Liver (tissue), 9 donors: ENCODE results near the gene EML2. TPM values are rescaled to one million over a fixed set of nuclear protein-coding genes. Genes with fewer than 3 reads are reported as not detected.

Source experiments
- DNase-seq: peaks from one replicate; pipeline ENCODE4 v3.0.0-alpha.2; 2017; ENCODE audit warnings: low spot score
- H3K27ac ChIP-seq, 2 donors: one replicate each; pipeline ENCODE4 v1.7.0; 2013; ENCODE audit warnings: inconsistent platforms in 2 of 2, low read length in 2 of 2, control low read depth in 1 of 2, low read depth in 1 of 2, mild to moderate bottlenecking in 1 of 2
- H3K27me3 ChIP-seq, 4 donors: one replicate each; pipeline versions ENCODE4 v1.6.1 to v1.7.0; 2013; ENCODE audit warnings: low read length in 3 of 4, inconsistent platforms in 1 of 4, mild to moderate bottlenecking in 1 of 4, moderate library complexity in 1 of 4; ENCODE audit not compliant: control insufficient read depth in 4 of 4, insufficient read depth in 4 of 4
- H3K36me3 ChIP-seq, 4 donors: one replicate each; pipeline versions ENCODE4 v1.6.1 to v1.7.0; 2013; ENCODE audit warnings: low read length in 3 of 4, mild to moderate bottlenecking in 3 of 4, low read depth in 1 of 4, moderate library complexity in 1 of 4; ENCODE audit not compliant: control insufficient read depth in 4 of 4, insufficient read depth in 3 of 4
- H3K4me1 ChIP-seq, 4 donors: one replicate each; pipeline versions ENCODE4 v1.6.1 to v1.7.0; 2013; ENCODE audit warnings: low read length in 3 of 4, mild to moderate bottlenecking in 3 of 4, moderate library complexity in 1 of 4; ENCODE audit not compliant: control insufficient read depth in 4 of 4, insufficient read depth in 4 of 4
- H3K4me3 ChIP-seq, 3 donors: one replicate each; pipeline versions ENCODE4 v1.6.1 to v1.7.0; 2013; ENCODE audit warnings: low read length in 3 of 3, control low read depth in 1 of 3, low read depth in 1 of 3, mild to moderate bottlenecking in 1 of 3
- H3K9ac ChIP-seq, 2 donors: one replicate each; pipeline ENCODE4 v1.7.0; 2013; ENCODE audit warnings: low read length in 2 of 2, mild to moderate bottlenecking in 2 of 2, moderate library complexity in 2 of 2, control low read depth in 1 of 2, low read depth in 1 of 2
- H3K9me3 ChIP-seq, 4 donors: one replicate each; pipeline versions ENCODE4 v1.6.1 to v1.7.0; 2013; ENCODE audit warnings: low read length in 3 of 4; ENCODE audit not compliant: control insufficient read depth in 4 of 4
- ATF3 ChIP-seq: IDR thresholded peaks from 2 replicates; pipeline ENCODE4 v1.6.1; 2016; ENCODE audit warnings: antibody characterized with exemption
- CTCF ChIP-seq: fragments of 150-350 bp; IDR thresholded peaks from 2 replicates; pipeline ENCODE4 v1.5.1; 2017; ENCODE audit warnings: improper control_type of control experiment, low read depth, low read length; ENCODE audit not compliant: missing input control
- EGR1 ChIP-seq, 2 donors: IDR thresholded peaks; 2 replicates each; pipeline ENCODE4 v1.6.1; 2016 to 2018; ENCODE audit warnings: antibody characterized with exemption in 2 of 2, low read depth in 2 of 2
- FOXA1 ChIP-seq: IDR thresholded peaks from 2 replicates; pipeline ENCODE4 v1.6.1; 2016; ENCODE audit warnings: antibody characterized with exemption
- FOXA2 ChIP-seq: IDR thresholded peaks from 2 replicates; pipeline ENCODE4 v1.6.1; 2016; ENCODE audit warnings: antibody characterized with exemption
- GABPA ChIP-seq, 2 donors: IDR thresholded peaks in 1 of 2; conservative IDR thresholded peaks in 1 of 2; 2 replicates each; pipeline ENCODE4 v1.6.1; 2016; ENCODE audit warnings: antibody characterized with exemption in 2 of 2, mild to moderate bottlenecking in 1 of 2, moderate library complexity in 1 of 2
- HNF4A ChIP-seq, 2 donors: conservative IDR thresholded peaks; 2 replicates each; pipeline ENCODE4 v1.6.1; 2016; ENCODE audit warnings: antibody characterized with exemption in 2 of 2, mild to moderate bottlenecking in 2 of 2
- HNF4G ChIP-seq: IDR thresholded peaks from 2 replicates; pipeline ENCODE4 v1.6.1; 2016; ENCODE audit warnings: antibody characterized with exemption
- JUND ChIP-seq, 2 donors: IDR thresholded peaks; 2 replicates each; pipeline ENCODE4 v1.6.1; 2016; ENCODE audit warnings: antibody characterized with exemption in 2 of 2
- MAX ChIP-seq: IDR thresholded peaks from 2 replicates; pipeline ENCODE4 v1.6.1; 2016; ENCODE audit warnings: antibody characterized with exemption
- NR2F2 ChIP-seq: IDR thresholded peaks from 2 replicates; pipeline ENCODE4 v1.6.1; 2016; ENCODE audit warnings: antibody characterized with exemption
- RAD21 ChIP-seq, 2 donors: IDR thresholded peaks; 2 replicates each; pipeline ENCODE4 v1.6.1; 2016; ENCODE audit warnings: antibody characterized with exemption in 2 of 2, mild to moderate bottlenecking in 2 of 2
- REST ChIP-seq: IDR thresholded peaks from 2 replicates; pipeline ENCODE4 v1.6.1; 2016; ENCODE audit warnings: antibody characterized with exemption, mild to moderate bottlenecking
- RXRA ChIP-seq, 2 donors: IDR thresholded peaks; 2 replicates each; pipeline ENCODE4 v1.6.1; 2017 to 2018; ENCODE audit warnings: antibody characterized with exemption in 2 of 2, mild to moderate bottlenecking in 1 of 2
- SP1 ChIP-seq: IDR thresholded peaks from 2 replicates; pipeline ENCODE4 v1.6.1; 2018; ENCODE audit warnings: antibody characterized with exemption, mild to moderate bottlenecking
- TAF1 ChIP-seq: conservative IDR thresholded peaks from 2 replicates; pipeline ENCODE4 v1.6.1; 2016; ENCODE audit warnings: antibody characterized with exemption, mild to moderate bottlenecking
- YY1 ChIP-seq: IDR thresholded peaks from 2 replicates; pipeline ENCODE4 v1.6.1; 2016; ENCODE audit warnings: antibody characterized with exemption, mild to moderate bottlenecking
- ZBTB33 ChIP-seq: IDR thresholded peaks from 2 replicates; pipeline ENCODE4 v1.6.1; 2016; ENCODE audit warnings: antibody characterized with exemption
- WGBS: extraction: QIAGEN DNeasy Blood & Tissue Kit; methylation state at CpG from one replicate; pipeline ENCODE4 v1.1.7; 2013; 5-methylcytosine and 5-hydroxymethylcytosine counted together
- polyA plus RNA-seq, 2 donors: library from polyadenylated mRNA; stranded (reverse) in 1 of 2; unstranded in 1 of 2; fragments of 200-250 nt in 1 of 2; fragments of >200 nt in 1 of 2; fragmentation: Nextera tagmentation in 1 of 2; extraction: Ambion mirVana in 1 of 2; gene quantifications; one replicate each; pipeline versions ENCODE4 v1.2.1 to v1.2.3, GENCODE V29; 2013 to 2015
- total RNA-seq, 2 donors: library from RNA; depleted of rRNA; stranded (reverse); fragments of >200 nt; gene quantifications; one replicate each; pipeline ENCODE4 v1.2.3, GENCODE V29; 2014
- donor health status: healthy.
- donor health status: healthy.
- donor health status: healthy.
- donor health status: healthy.
- donor health status: healthy.

EML2 gene
- total and polyA plus RNA-seq, 4 donors: 1.1 to 10.4 (median 9.0) TPM

- WGBS: 17% methylated on average over 11 of the region's 11 CpGs
- H3K9me3 ChIP-seq: no peaks in the 10 kb centered on the region
Measured at GRCh38 chr19:45577111-45577905, 61.9 kb downstream of the EML2 start.

More at GRCh38 chr19:45577111-45577905, 61.9 kb downstream of the EML2 start:
- no peak for DNase-seq
- H3K27me3 ChIP-seq: no peaks in the 10 kb centered on the region
- no peak for TF ChIP-seq TAF1
- TF ChIP-seq JUND (IDR thresholded peaks at IDR 0.05): no peak
- no peak for TF ChIP-seq CTCF
- TF ChIP-seq HNF4G: no peak
- no peak for TF ChIP-seq MAX
- TF ChIP-seq EGR1 (IDR thresholded peaks at IDR 0.05; ENCODE audit: low read depth in 2 of 2): no peak
- peak; percentile 18 for TF ChIP-seq ZBTB33
- peak; percentile 72 for TF ChIP-seq SP1
- TF ChIP-seq YY1: peak; percentile 43
- TF ChIP-seq FOXA1: peak; percentile 67
- peak in 1 of 2 donors; percentile 20 for TF ChIP-seq GABPA (IDR thresholded peaks at IDR 0.05 in 1 of 2, conservative IDR thresholded peaks at IDR 0.05 in 1 of 2)
- peak; percentile 35 for TF ChIP-seq ATF3
- TF ChIP-seq FOXA2: peak; percentile 29
- TF ChIP-seq RAD21 (IDR thresholded peaks at IDR 0.05): no peak
- peak; percentile 80 to 81 for TF ChIP-seq RXRA (IDR thresholded peaks at IDR 0.05)
- no peak for TF ChIP-seq REST
- peak; percentile 3 to 41 for TF ChIP-seq HNF4A (conservative IDR thresholded peaks at IDR 0.05)
- no peak for TF ChIP-seq NR2F2
- peak overlapping the region; percentile 28 to 45 for H3K27ac ChIP-seq
- H3K36me3 ChIP-seq: no peaks in the 10 kb centered on the region
- no peak overlapping the region for H3K4me3 ChIP-seq
- H3K9ac ChIP-seq: peak overlapping the region in 1 of 2 donors; percentile 16
- peaks cover 6 to 46% (median 35%) of the 10 kb centered on the region in 4 donors for H3K4me1 ChIP-seq
